Left lung (tissue), 10 donors: ENCODE data around the gene EVPLL. TPM values are rescaled to one million over a fixed set of nuclear protein-coding genes. Genes with fewer than 3 reads are reported as not detected.
"Not testable (repeated sequence)": the region's sequence is repeated elsewhere in the genome, so short reads cannot be mapped to it uniquely, and the experiment has no call there.

Source experiments
- ATAC-seq: fragments of 200-7000 bp; cut with Tn5 transposase; one replicate; pipeline ENCODE4 v1.9.1; 2020; ENCODE audit warnings: moderate library complexity
- DNase-seq, 4 donors: peaks; one replicate each; pipeline ENCODE4 v3.0.0-alpha.2; 2013 to 2020
- H3K27ac ChIP-seq, 2 donors: fragments of 200-600 bp; sonication (generic) in 1 of 2; one replicate each; pipeline versions ENCODE4 v1.5.0 to v1.8.0; 2020 to 2021
- H3K27me3 ChIP-seq, 2 donors: fragments of 200-600 bp; sonication (generic) in 1 of 2; one replicate each; pipeline versions ENCODE4 v1.5.0 to v1.8.0; 2020 to 2021
- H3K36me3 ChIP-seq, 2 donors: fragments of 200-600 bp; sonication (generic) in 1 of 2; one replicate each; pipeline versions ENCODE4 v1.5.0 to v1.8.0; 2020 to 2021
- H3K4me1 ChIP-seq, 2 donors: fragments of 200-600 bp; one replicate each; pipeline ENCODE4 v1.8.0; 2021
- H3K4me3 ChIP-seq, 2 donors: fragments of 200-600 bp; sonication (generic) in 1 of 2; one replicate each; pipeline versions ENCODE4 v1.5.0 to v1.8.0; 2020 to 2021; ENCODE audit warnings: mild to moderate bottlenecking in 1 of 2
- H3K9me3 ChIP-seq, 2 donors: fragments of 200-600 bp; sonication (generic) in 1 of 2; one replicate each; pipeline versions ENCODE4 v1.5.0 to v1.8.0; 2020 to 2021
- intact Hi-C, 2 donors: fragments of 100-400 bp; cut with DNase I; formaldehyde crosslinking; loops; one replicate each; pipeline versions ENCODE4 v1.11.2 to v1.14.2; 2022
- microRNA-seq, 2 donors: library from miRNA; unstranded; fragments of <30 nt; microRNA quantifications; one replicate each; pipeline ENCODE4, GENCODE V29; 2019
- polyA plus RNA-seq, 6 donors: library from polyadenylated mRNA; unstranded; fragments of 120-200 nt; gene quantifications; one replicate each; pipeline ENCODE4 v1.2.1, GENCODE V29; 2013; ENCODE audit not compliant: insufficient read length in 6 of 6
- total RNA-seq, 2 donors: library from RNA; stranded (reverse); fragmentation: NEBNext Ultra II Directional; extraction: Animal tissue kit (Norgen Biotek cat#: 25700); gene quantifications; one replicate each; pipeline ENCODE4 v1.2.1, GENCODE V29; 2021
- donor health status: DM: no; HTN: yes; CAD: no.
- donor health status: DM: no; HTN: no; CAD: no.

EVPLL gene
- total and polyA plus RNA-seq, 8 donors = 0.26 to 3.1 (median 0.82) TPM

- H3K9me3 ChIP-seq, H3K36me3 ChIP-seq, H3K4me1 ChIP-seq, intact Hi-C loops, H3K27ac ChIP-seq, H3K27me3 ChIP-seq: not testable (repeated sequence)
- ATAC-seq (peak; percentile 59), DNase-seq (peak in 2 of 4 donors; percentile 62 to 65)
- peak overlapping the region; percentile 13 to 39 for H3K4me3 ChIP-seq
These were observed 33.8 kb downstream of the EVPLL start for GRCh38 chr17:18411377-18411864.

- intact Hi-C loops, H3K27me3 ChIP-seq, H3K27ac ChIP-seq, H3K4me3 ChIP-seq, DNase-seq, H3K36me3 ChIP-seq, H3K4me1 ChIP-seq, H3K9me3 ChIP-seq: not testable (repeated sequence)
- ATAC-seq = peak; percentile 93
These were observed 34.5 kb downstream of the EVPLL start for GRCh38 chr17:18412001-18412538.

DNA sequence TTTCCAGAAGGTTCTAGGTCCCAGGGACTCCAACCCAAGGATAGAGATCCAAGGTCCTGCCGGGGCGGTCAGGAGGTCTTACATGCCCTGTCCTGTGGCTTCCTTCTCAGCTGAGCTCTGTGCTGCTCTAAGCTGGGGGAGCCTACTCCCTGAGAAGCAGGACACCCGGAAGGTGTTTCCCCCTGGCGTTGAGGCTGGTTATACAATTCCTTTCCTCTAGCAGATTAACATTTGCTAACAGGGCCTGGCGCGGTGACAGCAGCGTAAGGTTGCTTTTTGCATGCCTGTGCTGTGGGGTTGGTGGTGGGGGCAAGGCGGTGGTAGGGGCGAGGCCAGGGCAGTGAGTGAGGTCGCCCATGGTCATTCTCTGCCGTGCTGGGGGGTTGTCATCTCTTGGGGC lies 43.9 kb downstream of the EVPLL start:
- intact Hi-C loops, ATAC-seq, H3K4me1 ChIP-seq, H3K27me3 ChIP-seq, H3K36me3 ChIP-seq, H3K9me3 ChIP-seq, DNase-seq, H3K4me3 ChIP-seq, H3K27ac ChIP-seq: not testable (repeated sequence)

DNA sequence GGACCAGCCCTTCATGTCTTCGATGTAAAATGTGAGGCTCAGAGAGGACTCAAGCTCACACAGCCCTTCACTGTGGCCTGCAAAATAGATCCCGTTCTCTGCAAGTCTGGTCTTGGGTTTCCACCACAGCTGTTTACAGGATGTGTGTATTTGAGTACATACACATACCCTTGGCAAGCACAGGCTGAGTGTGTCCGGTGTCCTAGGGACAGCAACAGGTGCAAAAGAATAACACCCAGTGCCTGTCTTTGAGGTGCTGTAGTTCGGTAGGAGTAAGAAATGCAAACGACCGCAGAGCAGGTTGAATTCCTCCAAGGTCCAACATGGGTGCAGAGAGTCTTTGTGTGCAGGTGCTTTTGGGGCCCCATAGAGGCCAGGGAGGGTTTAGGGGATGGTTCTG lies 44.9 kb downstream of the EVPLL start:
- H3K36me3 ChIP-seq, H3K27ac ChIP-seq, intact Hi-C loops, H3K9me3 ChIP-seq, ATAC-seq, H3K4me3 ChIP-seq, H3K4me1 ChIP-seq, DNase-seq, H3K27me3 ChIP-seq: not testable (repeated sequence)

- intact Hi-C loops, ATAC-seq: not testable (repeated sequence)
These were observed 45.4 kb downstream of the EVPLL start for GRCh38 chr17:18423015-18423414.

DNA sequence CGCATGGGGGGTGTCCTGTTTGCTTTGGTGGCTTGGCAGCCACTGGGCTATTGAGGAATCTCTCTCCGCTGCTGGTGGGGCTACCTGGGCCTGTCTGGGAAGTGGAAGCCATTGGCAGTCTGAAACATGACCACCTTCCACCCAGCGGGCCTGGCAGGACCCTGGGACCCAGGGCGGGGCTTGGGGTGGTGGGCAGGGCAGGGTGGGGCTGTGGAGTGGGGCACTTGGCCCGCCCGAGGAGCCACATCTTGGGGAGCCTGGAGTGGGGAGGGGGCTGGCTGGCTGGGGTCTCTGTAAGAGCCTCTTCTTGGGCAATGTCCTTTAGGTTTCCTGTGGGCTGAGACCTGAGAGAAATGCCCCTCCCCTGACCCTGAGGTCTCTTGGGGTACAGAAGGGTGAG lies 48.0 kb downstream of the EVPLL start:
- H3K4me3 ChIP-seq, H3K36me3 ChIP-seq, H3K9me3 ChIP-seq, ATAC-seq, H3K27ac ChIP-seq, H3K27me3 ChIP-seq, H3K4me1 ChIP-seq, intact Hi-C loops: not testable (repeated sequence)
- DNase-seq = peak in 1 of 4 donors; percentile 25

More at GRCh38 chr17:18423015-18423414, 45.4 kb downstream of the EVPLL start:
- not testable (repeated sequence) for H3K4me1 ChIP-seq, H3K4me3 ChIP-seq, H3K27ac ChIP-seq, DNase-seq, H3K9me3 ChIP-seq, H3K36me3 ChIP-seq, H3K27me3 ChIP-seq

GRCh38 chr17:18426639-18427038 lies 49.1 kb downstream of the EVPLL start:
- H3K4me3 ChIP-seq, H3K27ac ChIP-seq, H3K9me3 ChIP-seq, H3K36me3 ChIP-seq, H3K27me3 ChIP-seq, H3K4me1 ChIP-seq, intact Hi-C loops, DNase-seq, ATAC-seq: not testable (repeated sequence)

- H3K4me1 ChIP-seq, DNase-seq, H3K9me3 ChIP-seq, intact Hi-C loops, H3K36me3 ChIP-seq, H3K4me3 ChIP-seq, H3K27me3 ChIP-seq, ATAC-seq, H3K27ac ChIP-seq: not testable (repeated sequence)
These were observed 54.6 kb downstream of the EVPLL start for GRCh38 chr17:18432206-18432605.

Small RNA genes lying within 50 kb of the gene (microRNA-seq; reads per million reads assigned to microRNA genes)
- 0 reads per million in 2 donors for gene MIR6778

Other genes with a start within 250 kb of the EVPLL start
- 10 to 100 TPM; 87.6 to 99.6 TPM for gene ALKBH5, start 193.9 kb upstream of the EVPLL start, total RNA-seq
- gene ALKBH5, start 193.9 kb upstream of the EVPLL start, polyA plus RNA-seq = 10 to 100 TPM; 53.6 to 68.2 (median 59.8) TPM
- gene LLGL1, start 152.1 kb upstream of the EVPLL start, total RNA-seq = 10 to 100 TPM; 14.4 to 17.8 TPM
- 10 to 100 TPM; 28.4 to 40.9 (median 36.9) TPM for gene LLGL1, start 152.1 kb upstream of the EVPLL start, polyA plus RNA-seq
- 100 to 1,000 TPM; 313 to 381 TPM for gene FLII, start 119.0 kb upstream of the EVPLL start, total RNA-seq
- 100 to 1,000 TPM; 124 to 158 (median 142) TPM for gene FLII, start 119.0 kb upstream of the EVPLL start, polyA plus RNA-seq
- gene MIEF2, start 117.1 kb upstream of the EVPLL start, total RNA-seq = 10 to 100 TPM in 1 of 2 donors, 1 to 10 TPM in 1; 9.0 to 16.3 TPM
- 10 to 100 TPM in 4 of 6 donors, 1 to 10 TPM in 2; 8.3 to 12.5 (median 11.1) TPM for gene MIEF2, start 117.1 kb upstream of the EVPLL start, polyA plus RNA-seq
- gene TOP3A, start 62.8 kb upstream of the EVPLL start, total RNA-seq = 10 to 100 TPM; 24.7 to 43.8 TPM
- gene TOP3A, start 62.8 kb upstream of the EVPLL start, polyA plus RNA-seq = 10 to 100 TPM; 47.6 to 65.1 (median 52.3) TPM
- 10 to 100 TPM; 16.7 to 23.4 TPM for gene SMCR8, start 62.5 kb upstream of the EVPLL start, total RNA-seq
- 10 to 100 TPM; 12.0 to 13.7 (median 13.0) TPM for gene SMCR8, start 62.5 kb upstream of the EVPLL start, polyA plus RNA-seq
- gene SHMT1, start 14.2 kb upstream of the EVPLL start, total RNA-seq = 10 to 100 TPM; 38.1 to 45.3 TPM
- gene SHMT1, start 14.2 kb upstream of the EVPLL start, polyA plus RNA-seq = 10 to 100 TPM; 23.3 to 27.8 (median 26.1) TPM
- gene LGALS9C, start 99.0 kb downstream of the EVPLL start, total RNA-seq = under 1 TPM in 1 of 2 donors, not detected in 1; 0.45 TPM
- gene LGALS9C, start 99.0 kb downstream of the EVPLL start, polyA plus RNA-seq = under 1 TPM in 2 of 6 donors, not detected in 4; 0.13 to 0.17 TPM